Heart left ventricle (tissue), 13 donors: ENCODE results near the gene TLL1.

Experiments
- POLR2A ChIP-seq, 2 donors: fragments of 450-650 bp; IDR thresholded peaks; one replicate each; pipeline ENCODE4 v1.6.1; 2017; ENCODE audit warnings: antibody characterized with exemption in 2 of 2, mild to moderate bottlenecking in 2 of 2, moderate library complexity in 2 of 2
- TF ChIP-seq, protein P1 (sequence below), 12 donors: fragments of 200-600 bp; sonication (generic) in 4 of 12; IDR thresholded peaks; one replicate each; pipeline versions ENCODE4 v1.5.0 to v1.8.0; 2018 to 2022; ENCODE audit warnings: antibody characterized with exemption in 12 of 12, mild to moderate bottlenecking in 5 of 12
- donor health status: ischemic (EF 13 %, LVEDD 7.1; RV severe dilation, severe dysfunction).
- donor health status: DM: no; HTN: yes; CAD: no.
- donor health status: DM: no; HTN: no; CAD: no.
- donor health status: ischemic (EF 25% LVEDD 6.9; RV normal size, moderate dysfunction).
- donor health status: ischemic (EF 25% LVEDD 5.7; RV mildly dilated, moderate dysfunction).
- donor health status: ischemic (EF 35%, LVEDD 5.7; RV mildly dilated, moderate dysfunction).
- donor health status: nonischemic (EF 11% LVEDD 7.7; RV severe dilation, severe dysfunction).
- donor health status: DM: yes; HTN: yes; CAD: no.
- donor health status: PGD.
- donor health status: ischemic (EF 29% LVEDD 5.4; RV normal size, mild dysfunction).
- donor health status: nonischemic (EF 23%, LVEDD 6.1; RV moderate dilation, normal function).

DNA sequence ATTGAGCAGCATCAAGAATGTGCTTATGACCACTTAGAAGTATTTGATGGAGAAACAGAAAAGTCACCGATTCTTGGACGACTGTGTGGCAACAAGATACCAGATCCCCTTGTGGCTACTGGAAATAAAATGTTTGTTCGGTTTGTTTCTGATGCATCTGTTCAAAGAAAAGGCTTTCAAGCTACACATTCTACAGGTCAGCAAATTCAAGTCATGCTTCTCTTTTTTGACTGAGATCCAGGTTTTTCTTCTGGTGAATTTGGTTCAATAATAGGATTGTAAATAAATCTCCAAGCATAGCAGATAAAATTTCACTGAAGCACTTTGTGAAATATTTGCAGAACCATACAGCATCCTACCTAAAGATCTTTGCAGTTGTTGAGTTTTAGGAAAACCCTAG is 218.1 kb downstream of the TLL1 start:
- no peak for TF ChIP-seq POLR2A (IDR thresholded peaks at IDR 0.05)
- TF ChIP-seq, protein P1, sequence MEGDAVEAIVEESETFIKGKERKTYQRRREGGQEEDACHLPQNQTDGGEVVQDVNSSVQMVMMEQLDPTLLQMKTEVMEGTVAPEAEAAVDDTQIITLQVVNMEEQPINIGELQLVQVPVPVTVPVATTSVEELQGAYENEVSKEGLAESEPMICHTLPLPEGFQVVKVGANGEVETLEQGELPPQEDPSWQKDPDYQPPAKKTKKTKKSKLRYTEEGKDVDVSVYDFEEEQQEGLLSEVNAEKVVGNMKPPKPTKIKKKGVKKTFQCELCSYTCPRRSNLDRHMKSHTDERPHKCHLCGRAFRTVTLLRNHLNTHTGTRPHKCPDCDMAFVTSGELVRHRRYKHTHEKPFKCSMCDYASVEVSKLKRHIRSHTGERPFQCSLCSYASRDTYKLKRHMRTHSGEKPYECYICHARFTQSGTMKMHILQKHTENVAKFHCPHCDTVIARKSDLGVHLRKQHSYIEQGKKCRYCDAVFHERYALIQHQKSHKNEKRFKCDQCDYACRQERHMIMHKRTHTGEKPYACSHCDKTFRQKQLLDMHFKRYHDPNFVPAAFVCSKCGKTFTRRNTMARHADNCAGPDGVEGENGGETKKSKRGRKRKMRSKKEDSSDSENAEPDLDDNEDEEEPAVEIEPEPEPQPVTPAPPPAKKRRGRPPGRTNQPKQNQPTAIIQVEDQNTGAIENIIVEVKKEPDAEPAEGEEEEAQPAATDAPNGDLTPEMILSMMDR (IDR thresholded peaks at IDR 0.05), result no peak
